Measurements from ENCODE around the gene MICA.
"Not testable (repeated sequence)": the region's sequence is repeated elsewhere in the genome, so short reads cannot be mapped to it uniquely, and the experiment has no call there.

The MICA gene

GRCh38 chr6:31403283-31404060, at the start of gene MICA:
Gene MICA, plus strand, starts transcription at chr6:31403595. Its CDS starts 38 bp downstream, at chr6:31403633.
- DNase-seq (ENCODE audit: low read depth), result peak; percentile 46

- no peak for DNase-seq (ENCODE audit: low read depth)
These were observed 49.1 kb upstream of the MICA start for GRCh38 chr6:31354158-31354863.

- DNase-seq (ENCODE audit: low read depth), result no peak
These were observed 48.4 kb upstream of the MICA start for GRCh38 chr6:31354864-31355582.

GRCh38 chr6:31355583-31355948, 47.8 kb upstream of the MICA start:
- no peak for DNase-seq (ENCODE audit: low read depth)

- no peak for DNase-seq (ENCODE audit: low read depth)
These were observed 47.0 kb upstream of the MICA start for GRCh38 chr6:31356216-31356945.

GRCh38 chr6:31356946-31357466, 46.4 kb upstream of the MICA start, which contains the start of gene HLA-B:
Gene HLA-B, minus strand, starts transcription at chr6:31357179. Its CDS starts 21 bp downstream, at chr6:31357158.
- DNase-seq (ENCODE audit: low read depth), result no peak

GRCh38 chr6:31357886-31358285, 45.5 kb upstream of the MICA start:
- DNase-seq (ENCODE audit: low read depth), result no peak

GRCh38 chr6:31358302-31358701, 45.1 kb upstream of the MICA start:
- no peak for DNase-seq (ENCODE audit: low read depth)

- no peak for DNase-seq (ENCODE audit: low read depth)
These were observed 43.8 kb upstream of the MICA start for GRCh38 chr6:31359581-31359980.

GRCh38 chr6:31362751-31363150, 40.6 kb upstream of the MICA start:
- DNase-seq (ENCODE audit: low read depth), result no peak

- DNase-seq (ENCODE audit: low read depth), result no peak
These were observed 39.6 kb upstream of the MICA start for GRCh38 chr6:31363811-31364210.

GRCh38 chr6:31365864-31366263, 37.5 kb upstream of the MICA start:
- no peak for DNase-seq (ENCODE audit: low read depth)

GRCh38 chr6:31366693-31367470, 36.5 kb upstream of the MICA start:
- DNase-seq (ENCODE audit: low read depth), result peak; percentile 81

- DNase-seq (ENCODE audit: low read depth), result no peak
These were observed 34.9 kb upstream of the MICA start for GRCh38 chr6:31368461-31368860.

- not testable (repeated sequence) for DNase-seq (ENCODE audit: low read depth)
These were observed 29.3 kb upstream of the MICA start for GRCh38 chr6:31374118-31374517.

- DNase-seq (ENCODE audit: low read depth), result no peak
These were observed 27.7 kb upstream of the MICA start for GRCh38 chr6:31375699-31376098.

- DNase-seq (ENCODE audit: low read depth), result no peak
These were observed 26.4 kb upstream of the MICA start for GRCh38 chr6:31377029-31377428.

- DNase-seq (ENCODE audit: low read depth), result no peak
These were observed 25.2 kb upstream of the MICA start for GRCh38 chr6:31378062-31378720.

GRCh38 chr6:31378721-31379103, 24.7 kb upstream of the MICA start:
- no peak for DNase-seq (ENCODE audit: low read depth)

GRCh38 chr6:31379850-31380249, 23.5 kb upstream of the MICA start:
- no peak for DNase-seq (ENCODE audit: low read depth)

GRCh38 chr6:31381666-31382065, 21.7 kb upstream of the MICA start:
- no peak for DNase-seq (ENCODE audit: low read depth)
